K562 (cell line): ENCODE measurements around the gene SULT2A1. TPM values are rescaled to one million over a fixed set of nuclear protein-coding genes. Genes with fewer than 3 reads are reported as not detected.

Experiments
- CHCHD3 ChIP-seq: fragments of 250-450 bp; sonication (Bioruptor Pico); IDR thresholded peaks from 2 replicates; pipeline ENCODE4 v2.1.2; 2022; ENCODE audit warnings: mild to moderate bottlenecking
- E2F1 ChIP-seq: sonication (generic); formaldehyde crosslinking; IDR thresholded peaks from 2 replicates; pipeline ENCODE4 v1.8.1; 2023; ENCODE audit warnings: mild to moderate bottlenecking, missing genetic modification reagents, moderate library complexity
- ETV1 ChIP-seq: fragments of 450-650 bp; conservative IDR thresholded peaks from 2 replicates; pipeline ENCODE4 v1.6.1; 2016; ENCODE audit warnings: missing genetic modification characterization, control low read depth, low read depth, missing compliant biosample characterization
- MEF2A ChIP-seq: IDR thresholded peaks from 2 replicates; pipeline ENCODE4 v1.6.1; 2011; ENCODE audit warnings: low read depth, mild to moderate bottlenecking, low read length, moderate library complexity; ENCODE audit not compliant: control insufficient read depth
- PYGO2 ChIP-seq: fragments of 450-650 bp; IDR thresholded peaks from 2 replicates; pipeline ENCODE4 v1.6.1; 2016; ENCODE audit warnings: mild to moderate bottlenecking, missing genetic modification characterization, moderate library complexity, missing compliant biosample characterization
- THRA ChIP-seq: fragments of 450-650 bp; IDR thresholded peaks from 2 replicates; pipeline ENCODE4 v1.6.1; 2017; ENCODE audit warnings: mild to moderate bottlenecking, moderate library complexity
- ZBTB40 ChIP-seq, 2 experiments: fragments of 450-650 bp in 1 of 2; sonication (generic) in 1 of 2; formaldehyde crosslinking in 1 of 2; IDR thresholded peaks; 2 replicates each; pipeline versions ENCODE4 v1.7.1 to v1.9.0; 2016 to 2022; ENCODE audit warnings: inconsistent platforms in 1 of 2, mild to moderate bottlenecking in 1 of 2, missing genetic modification reagents in 1 of 2
- ZFP91 ChIP-seq: sonication (generic); formaldehyde crosslinking; IDR thresholded peaks from 2 replicates; pipeline ENCODE4 v1.8.0; 2022; ENCODE audit warnings: mild to moderate bottlenecking, missing genetic modification reagents
- ZHX1 ChIP-seq: fragments of 150-350 bp; conservative IDR thresholded peaks from 2 replicates; pipeline ENCODE4 v1.6.1; 2014; ENCODE audit warnings: low read length
- polyA plus RNA-seq, 8 experiments: library from polyadenylated mRNA; depleted of rRNA in 4 of 8; stranded (reverse) in 5 of 8; unstranded in 3 of 8; fragments of >200 nt; fragmentation: Nextera tagmentation in 2 of 8; fragmentation: Illumina TruSeq in 1 of 8; extraction: Ambion mirVana in 2 of 8; extraction: Trizol in 1 of 8; gene quantifications; 2 replicates each; pipeline versions ENCODE4 v1.2.1 to v1.2.3, GENCODE V29; 2011 to 2014; ENCODE audit warnings: inconsistent platforms in 1 of 8, missing spikeins in 1 of 8
- total RNA-seq, 7 experiments: library from RNA; depleted of rRNA in 6 of 7; stranded (reverse); fragments of >200 nt in 6 of 7; fragmentation: Illumina TruSeq in 2 of 7; extraction: Trizol in 2 of 7; gene quantifications; 2 replicates each; pipeline versions ENCODE4 v1.2.1 to v1.2.3, GENCODE V29; 2011 to 2021; ENCODE audit warnings: low replicate concordance in 1 of 7

SULT2A1 gene
- total and polyA plus RNA-seq, 9 of the 15 experiments (the other 6 are each of a cell fraction or from before 2014, with no cell fraction given) = 0.03 to 0.25 (median 0.07) TPM; not detected in 4

- 0 out of 2 replicates have a peak, but pooled peaks have one; percentile 60 for TF ChIP-seq ZBTB40 (IDR thresholded peaks at IDR 0.05)
- TF ChIP-seq ZBTB40 (CRISPR knock-in tag; IDR thresholded peaks at IDR 0.05) = no peak
- TF ChIP-seq ETV1 = peak; percentile 83
- no peak for TF ChIP-seq CHCHD3 (CRISPR knock-in tag)
- no peak for TF ChIP-seq THRA
- TF ChIP-seq ZHX1 = no peak
- TF ChIP-seq ZFP91 = no peak
- TF ChIP-seq MEF2A = peak; percentile 72
- no peak for TF ChIP-seq E2F1 (CRISPR knock-in tag)
- peak; percentile 92 for TF ChIP-seq PYGO2 (tag)
Measured at GRCh38 chr19:47891923-47892666, 6.0 kb upstream of the SULT2A1 start (continued).
